KMS-11 (cell line): ENCODE results near the gene PTPN4.

Experiments
- H2AFZ ChIP-seq: fragments of 200-600 bp; sonication (generic); 2 replicates; pipeline ENCODE4 v1.6.1; 2016; ENCODE audit warnings: antibody characterized with exemption, mixed run types, low read depth
- H3K27ac ChIP-seq: fragments of 200-600 bp; sonication (generic); 2 replicates; pipeline ENCODE4 v1.6.1; 2016; ENCODE audit warnings: mild to moderate bottlenecking, mixed run types
- H3K27me3 ChIP-seq: fragments of 200-600 bp; sonication (generic); 2 replicates; pipeline ENCODE4 v1.6.1; 2017; ENCODE audit warnings: mild to moderate bottlenecking, low read depth, mixed run types, moderate library complexity; ENCODE audit not compliant: insufficient read depth
- H3K36me3 ChIP-seq: fragments of 200-600 bp; sonication (generic); 2 replicates; pipeline ENCODE4 v1.6.1; 2017; ENCODE audit warnings: mild to moderate bottlenecking, mixed run types; ENCODE audit not compliant: insufficient read depth
- H3K4me1 ChIP-seq: fragments of 200-600 bp; sonication (generic); 2 replicates; pipeline ENCODE4 v1.6.1; 2016; ENCODE audit warnings: mild to moderate bottlenecking, low read depth, mixed run types; ENCODE audit not compliant: poor library complexity, severe bottlenecking
- H3K4me2 ChIP-seq: fragments of 200-600 bp; sonication (generic); 2 replicates; pipeline ENCODE4 v1.7.0; 2016; ENCODE audit warnings: mild to moderate bottlenecking, mixed run types
- H3K4me3 ChIP-seq: fragments of 200-600 bp; sonication (generic); IDR thresholded peaks from 2 replicates; pipeline ENCODE4 v1.6.1; 2017; ENCODE audit warnings: low read depth, low read length, mixed read lengths; ENCODE audit not compliant: insufficient read depth
- H3K79me2 ChIP-seq: fragments of 200-600 bp; sonication (generic); 2 replicates; pipeline ENCODE4 v1.6.1; 2016; ENCODE audit warnings: low read depth, mixed run types; ENCODE audit not compliant: insufficient read depth
- H3K9ac ChIP-seq: fragments of 200-600 bp; sonication (generic); 2 replicates; pipeline ENCODE4 v1.6.1; 2016; ENCODE audit warnings: mild to moderate bottlenecking, mixed run types
- H4K20me1 ChIP-seq: fragments of 200-600 bp; sonication (generic); 2 replicates; pipeline ENCODE4 v1.6.1; 2016; ENCODE audit warnings: mild to moderate bottlenecking, mixed run types; ENCODE audit not compliant: insufficient read depth
- TF ChIP-seq, protein P1 (sequence below): fragments of 200-600 bp; sonication (generic); conservative IDR thresholded peaks from 2 replicates; pipeline ENCODE4 v1.6.1; 2017; ENCODE audit warnings: low read depth, mild to moderate bottlenecking, antibody characterized with exemption, low read length, moderate library complexity, mixed read lengths

Gene PTPN4

DNA sequence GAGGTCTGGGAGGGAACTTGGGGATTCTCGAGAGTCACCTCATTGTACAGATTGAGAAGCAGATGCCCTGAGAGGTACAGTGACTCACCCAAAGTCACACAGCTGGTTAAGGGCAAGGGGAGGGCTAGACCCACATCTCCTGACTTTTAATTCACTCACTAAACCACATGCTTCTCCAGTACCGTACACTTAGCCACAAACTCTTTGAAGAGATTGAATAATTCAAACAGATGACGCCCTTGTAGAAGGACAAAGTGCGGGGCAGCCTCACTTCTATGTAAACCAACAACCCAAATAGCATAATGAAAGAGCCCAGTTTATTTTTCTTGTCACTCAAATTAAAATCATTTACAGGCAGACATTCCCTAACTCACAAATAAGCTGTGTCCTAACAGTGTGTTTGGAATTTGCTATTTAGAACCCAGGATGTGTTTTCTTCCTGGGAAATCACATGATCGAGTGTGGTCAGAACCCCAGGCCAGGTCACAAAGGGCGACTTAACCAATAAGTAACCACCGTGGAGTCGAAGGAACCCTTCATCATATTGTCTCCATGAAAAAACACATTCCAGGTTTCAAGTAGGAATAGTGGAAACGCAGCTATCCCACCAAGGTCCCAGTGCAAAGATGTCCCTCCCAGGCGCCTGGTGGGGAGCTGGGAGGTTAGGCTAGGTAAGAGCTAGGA lies 35.8 kb upstream of the PTPN4 start:
- no peak overlapping the region for H2AFZ ChIP-seq
- H3K27me3 ChIP-seq: no peaks in the 10 kb centered on the region
- H4K20me1 ChIP-seq: no peaks in the 10 kb centered on the region
- no peak overlapping the region for H3K4me3 ChIP-seq
- no peaks in the 10 kb centered on the region for H3K36me3 ChIP-seq
- no peaks in the 10 kb centered on the region for H3K79me2 ChIP-seq
- TF ChIP-seq, protein P1, sequence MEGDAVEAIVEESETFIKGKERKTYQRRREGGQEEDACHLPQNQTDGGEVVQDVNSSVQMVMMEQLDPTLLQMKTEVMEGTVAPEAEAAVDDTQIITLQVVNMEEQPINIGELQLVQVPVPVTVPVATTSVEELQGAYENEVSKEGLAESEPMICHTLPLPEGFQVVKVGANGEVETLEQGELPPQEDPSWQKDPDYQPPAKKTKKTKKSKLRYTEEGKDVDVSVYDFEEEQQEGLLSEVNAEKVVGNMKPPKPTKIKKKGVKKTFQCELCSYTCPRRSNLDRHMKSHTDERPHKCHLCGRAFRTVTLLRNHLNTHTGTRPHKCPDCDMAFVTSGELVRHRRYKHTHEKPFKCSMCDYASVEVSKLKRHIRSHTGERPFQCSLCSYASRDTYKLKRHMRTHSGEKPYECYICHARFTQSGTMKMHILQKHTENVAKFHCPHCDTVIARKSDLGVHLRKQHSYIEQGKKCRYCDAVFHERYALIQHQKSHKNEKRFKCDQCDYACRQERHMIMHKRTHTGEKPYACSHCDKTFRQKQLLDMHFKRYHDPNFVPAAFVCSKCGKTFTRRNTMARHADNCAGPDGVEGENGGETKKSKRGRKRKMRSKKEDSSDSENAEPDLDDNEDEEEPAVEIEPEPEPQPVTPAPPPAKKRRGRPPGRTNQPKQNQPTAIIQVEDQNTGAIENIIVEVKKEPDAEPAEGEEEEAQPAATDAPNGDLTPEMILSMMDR: no peak
- H3K9ac ChIP-seq: no peak overlapping the region
- H3K4me1 ChIP-seq: no peaks in the 10 kb centered on the region
- no peak overlapping the region for H3K4me2 ChIP-seq
- H3K27ac ChIP-seq: no peak overlapping the region

DNA sequence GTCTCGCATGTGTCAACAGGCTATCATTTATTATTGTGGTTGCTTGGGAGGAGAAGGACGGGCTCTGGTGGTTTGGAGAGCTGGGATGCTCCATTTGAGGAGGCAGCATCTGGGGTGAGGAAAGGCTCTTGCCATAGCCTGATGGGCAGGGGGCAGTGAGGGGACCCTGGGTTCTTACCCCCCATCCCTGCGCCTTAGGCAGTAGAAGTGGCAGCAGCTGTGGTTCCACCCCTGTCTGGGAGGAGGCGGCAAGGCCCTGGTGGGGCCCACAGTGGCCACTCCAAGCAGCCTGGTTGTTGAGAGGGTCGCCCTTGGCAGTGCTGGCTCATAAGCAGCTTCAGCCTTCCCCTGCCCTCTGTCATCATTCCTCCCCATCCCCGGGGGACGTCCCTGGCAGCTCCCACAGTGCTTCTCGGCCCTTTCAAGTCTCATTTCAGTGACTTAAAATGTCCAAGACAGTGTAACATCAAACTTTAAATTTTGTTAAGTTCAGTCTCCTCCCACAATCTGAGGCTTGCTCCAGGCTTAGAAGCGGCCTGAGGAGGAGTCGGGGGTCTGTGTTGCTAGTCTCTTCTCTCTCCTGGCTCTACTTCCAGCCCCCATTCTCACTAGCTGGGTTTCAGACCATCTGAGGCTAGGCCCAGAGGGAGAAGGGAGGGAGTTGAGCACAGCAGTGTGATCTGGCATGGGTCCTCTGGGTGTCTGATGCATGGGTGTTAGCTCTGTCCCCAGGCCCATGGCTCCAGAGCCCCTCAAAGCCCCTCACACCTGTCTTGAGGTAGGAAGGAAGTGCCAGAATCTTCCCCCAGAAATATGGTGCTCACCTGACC lies 34.9 kb upstream of the PTPN4 start:
- no peak overlapping the region for H2AFZ ChIP-seq
- TF ChIP-seq, protein P1: no peak
- no peak overlapping the region for H3K9ac ChIP-seq
- H3K79me2 ChIP-seq: no peaks in the 10 kb centered on the region
- no peaks in the 10 kb centered on the region for H3K36me3 ChIP-seq
- H3K4me2 ChIP-seq: no peak overlapping the region
- no peaks in the 10 kb centered on the region for H3K27me3 ChIP-seq
- H3K4me1 ChIP-seq: no peaks in the 10 kb centered on the region
- no peak overlapping the region for H3K27ac ChIP-seq
- no peaks in the 10 kb centered on the region for H4K20me1 ChIP-seq
- H3K4me3 ChIP-seq: no peak overlapping the region

DNA sequence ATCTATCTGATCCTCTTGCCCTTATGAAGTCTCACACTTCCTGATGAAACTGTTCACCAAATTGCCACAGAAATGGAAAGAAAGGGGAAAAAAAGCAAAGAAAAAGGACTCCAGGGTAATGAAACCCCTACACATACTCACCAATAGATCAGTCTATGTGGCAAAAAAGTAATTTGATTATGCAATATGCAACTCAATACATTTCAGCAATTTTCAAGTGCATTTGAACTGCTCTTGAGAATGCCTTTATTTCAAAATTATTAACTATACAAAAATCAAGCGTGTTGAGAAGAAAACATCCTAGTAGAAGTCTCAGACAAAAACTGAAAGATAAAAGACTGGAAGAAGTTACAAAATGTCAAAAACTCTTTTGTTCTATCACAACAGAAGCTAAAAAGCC lies 32.2 kb upstream of the PTPN4 start:
- Histone ChIP-seq H3K27ac (no peak overlapping the region), H3K27me3 (no peaks in the 10 kb centered on the region), H3K4me3 (no peak overlapping the region), H3K79me2 (no peaks in the 10 kb centered on the region), H4K20me1 (no peaks in the 10 kb centered on the region), H3K36me3 (no peaks in the 10 kb centered on the region), H3K9ac (no peak overlapping the region), H3K4me1 (no peaks in the 10 kb centered on the region), H2AFZ (no peak overlapping the region), H3K4me2 (no peak overlapping the region)
- TF ChIP-seq, protein P1: no peak

DNA sequence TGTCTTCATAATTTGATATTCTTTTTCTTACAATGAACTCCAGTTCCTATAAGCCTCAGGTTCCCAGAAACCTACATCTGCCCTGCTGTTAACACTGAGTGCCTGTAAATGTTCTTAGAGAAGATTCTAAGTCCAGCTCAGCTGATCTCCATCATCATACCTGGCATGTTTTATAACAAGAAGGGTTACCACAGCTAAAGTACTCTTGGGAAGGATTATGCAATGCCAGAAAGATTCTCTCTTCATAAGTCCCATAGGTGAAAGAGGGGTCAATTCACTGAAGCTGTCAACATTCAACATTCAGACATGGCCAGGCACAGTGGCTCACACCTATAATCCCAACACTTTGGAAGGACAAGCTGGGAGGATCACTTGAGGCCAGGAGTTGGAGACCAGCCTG lies 31.3 kb upstream of the PTPN4 start:
- Histone ChIP-seq H3K79me2 (no peaks in the 10 kb centered on the region), H3K27me3 (no peaks in the 10 kb centered on the region), H2AFZ (no peak overlapping the region), H3K27ac (no peak overlapping the region), H3K4me3 (no peak overlapping the region), H4K20me1 (no peaks in the 10 kb centered on the region), H3K36me3 (no peaks in the 10 kb centered on the region), H3K4me2 (no peak overlapping the region), H3K9ac (no peak overlapping the region), H3K4me1 (no peaks in the 10 kb centered on the region)
- TF ChIP-seq, protein P1: no peak
